ENCODE results near the gene EVA1B. TPM values are rescaled to one million over a fixed set of nuclear protein-coding genes. Genes with fewer than 3 reads are reported as not detected.

The EVA1B gene, protein sequence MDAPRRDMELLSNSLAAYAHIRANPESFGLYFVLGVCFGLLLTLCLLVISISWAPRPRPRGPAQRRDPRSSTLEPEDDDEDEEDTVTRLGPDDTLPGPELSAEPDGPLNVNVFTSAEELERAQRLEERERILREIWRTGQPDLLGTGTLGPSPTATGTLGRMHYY
- total RNA-seq (2021) (32.0 to 45.2 TPM (median 41.5 TPM) in 3 replicates), Bru-seq, nascent RNA (percentile 49 among the genes with signal in this experiment)
- long read RNA-seq, experiment 1, transcript EVA1B-202 (3 exons, 699 nt) = major isoform, 33 of 37 reads
- long read RNA-seq, experiment 1, partial matches to known transcripts = 1 of 37 reads
- long read RNA-seq, experiment 1, other reads (novel, unspliced or antisense) = 3 of 37 reads
- long read RNA-seq, experiment 2, transcript EVA1B-202 (3 exons, 699 nt) = major isoform, 68 of 89 reads
- long read RNA-seq, experiment 2, partial matches to known transcripts = 4 of 89 reads
- long read RNA-seq, experiment 2, other reads (novel, unspliced or antisense) = 17 of 89 reads
- long read RNA-seq, experiment 3 = 0 reads

DNA sequence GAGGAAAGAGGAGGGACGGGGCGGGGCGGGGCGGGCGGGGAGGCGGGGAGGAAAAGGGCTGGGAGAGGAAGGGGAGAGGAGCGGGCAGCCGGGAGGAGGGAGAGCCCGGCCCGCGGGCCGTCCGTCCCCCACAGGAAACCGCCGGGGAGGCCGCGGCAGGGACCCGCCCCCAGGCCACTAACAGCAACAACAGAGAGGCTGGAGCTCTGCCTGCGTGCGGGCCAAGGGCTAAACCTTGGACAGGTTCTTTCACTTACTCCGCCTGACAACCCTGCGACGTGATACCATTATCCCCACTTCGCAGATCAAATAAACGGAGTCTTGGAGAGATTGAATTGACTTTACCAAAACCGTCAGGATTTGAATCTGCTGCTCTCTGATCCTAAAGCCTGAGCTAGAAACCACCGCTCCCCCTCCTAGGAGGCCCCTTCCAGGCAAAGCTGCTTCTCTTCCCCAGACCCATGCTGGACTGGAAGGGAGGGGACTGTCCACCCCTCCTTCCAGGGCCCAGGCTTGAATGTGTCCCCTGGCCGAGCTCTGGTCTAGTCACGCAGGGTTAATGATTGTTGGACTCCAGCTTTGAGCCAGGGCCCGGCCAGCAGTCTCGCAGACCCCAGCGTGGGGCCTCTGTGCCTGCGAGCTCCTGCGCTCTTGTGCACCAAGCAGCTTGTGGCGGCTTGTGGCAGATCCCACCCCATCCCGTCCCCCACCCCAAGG lies at the start of gene EVA1B:
EVA1B (minus strand) TSS at position 10 of the 717 bp plus-strand sequence. CDS start 608 bp downstream, outside the sequence.
- CTCF ChIA-PET = interaction anchor here (0.5 to 4.8 kb wide), 13 partner anchors 17 to 586 kb away, joined by 3 to 32 read pairs (median 4); partner anchors contain the start of genes SH3D21 and TRAPPC3
- peaks cover 10% of the 10 kb centered on the region for H3K27me3 Mint-ChIP-seq (ENCODE audit: low read depth)
- H3K27ac Mint-ChIP-seq = peak within 1 kb of the TSS; percentile 65
- H3K4me1 Mint-ChIP-seq = peaks cover 25% of the 10 kb centered on the region
- no peaks in the 10 kb centered on the region for H3K9me3 Mint-ChIP-seq
- peak; percentile 74 for DNase-seq (ENCODE audit: low spot score)
- no peaks in the 10 kb centered on the region for H3K36me3 Mint-ChIP-seq
- ATAC-seq = peak; percentile 15
- peak within 1 kb of the TSS; percentile 76 for H3K4me3 Mint-ChIP-seq
- TF ChIP-seq, protein P1, sequence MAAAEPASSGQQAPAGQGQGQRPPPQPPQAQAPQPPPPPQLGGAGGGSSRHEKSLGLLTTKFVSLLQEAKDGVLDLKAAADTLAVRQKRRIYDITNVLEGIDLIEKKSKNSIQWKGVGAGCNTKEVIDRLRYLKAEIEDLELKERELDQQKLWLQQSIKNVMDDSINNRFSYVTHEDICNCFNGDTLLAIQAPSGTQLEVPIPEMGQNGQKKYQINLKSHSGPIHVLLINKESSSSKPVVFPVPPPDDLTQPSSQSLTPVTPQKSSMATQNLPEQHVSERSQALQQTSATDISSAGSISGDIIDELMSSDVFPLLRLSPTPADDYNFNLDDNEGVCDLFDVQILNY (CRISPR knock-in tag; IDR thresholded peaks at IDR 0.05) = peak; percentile 43; the same call in 1 of the 2 replicates
- TF ChIP-seq KAT7 (CRISPR knock-in tag; IDR thresholded peaks at IDR 0.05; ENCODE audit: borderline replicate concordance) = 0 out of 2 replicates have a peak, but pooled peaks have one; percentile 5
- peak; percentile 81 for TF ChIP-seq GTF2I (CRISPR knock-in tag; conservative IDR thresholded peaks at IDR 0.05)
- TF ChIP-seq ATF1 (CRISPR knock-in tag; IDR thresholded peaks at IDR 0.05) = no peak
- TF ChIP-seq MYBL2 (CRISPR knock-in tag; IDR thresholded peaks at IDR 0.05) = no peak
- TF ChIP-seq CREM (CRISPR knock-in tag; IDR thresholded peaks at IDR 0.05) = no peak
- TF ChIP-seq, protein P2, sequence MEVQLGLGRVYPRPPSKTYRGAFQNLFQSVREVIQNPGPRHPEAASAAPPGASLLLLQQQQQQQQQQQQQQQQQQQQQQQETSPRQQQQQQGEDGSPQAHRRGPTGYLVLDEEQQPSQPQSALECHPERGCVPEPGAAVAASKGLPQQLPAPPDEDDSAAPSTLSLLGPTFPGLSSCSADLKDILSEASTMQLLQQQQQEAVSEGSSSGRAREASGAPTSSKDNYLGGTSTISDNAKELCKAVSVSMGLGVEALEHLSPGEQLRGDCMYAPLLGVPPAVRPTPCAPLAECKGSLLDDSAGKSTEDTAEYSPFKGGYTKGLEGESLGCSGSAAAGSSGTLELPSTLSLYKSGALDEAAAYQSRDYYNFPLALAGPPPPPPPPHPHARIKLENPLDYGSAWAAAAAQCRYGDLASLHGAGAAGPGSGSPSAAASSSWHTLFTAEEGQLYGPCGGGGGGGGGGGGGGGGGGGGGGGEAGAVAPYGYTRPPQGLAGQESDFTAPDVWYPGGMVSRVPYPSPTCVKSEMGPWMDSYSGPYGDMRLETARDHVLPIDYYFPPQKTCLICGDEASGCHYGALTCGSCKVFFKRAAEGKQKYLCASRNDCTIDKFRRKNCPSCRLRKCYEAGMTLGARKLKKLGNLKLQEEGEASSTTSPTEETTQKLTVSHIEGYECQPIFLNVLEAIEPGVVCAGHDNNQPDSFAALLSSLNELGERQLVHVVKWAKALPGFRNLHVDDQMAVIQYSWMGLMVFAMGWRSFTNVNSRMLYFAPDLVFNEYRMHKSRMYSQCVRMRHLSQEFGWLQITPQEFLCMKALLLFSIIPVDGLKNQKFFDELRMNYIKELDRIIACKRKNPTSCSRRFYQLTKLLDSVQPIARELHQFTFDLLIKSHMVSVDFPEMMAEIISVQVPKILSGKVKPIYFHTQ (CRISPR knock-in tag; IDR thresholded peaks at IDR 0.05) = 0 out of 2 replicates have a peak, but pooled peaks have one; percentile 20
- TF ChIP-seq, protein P3, sequence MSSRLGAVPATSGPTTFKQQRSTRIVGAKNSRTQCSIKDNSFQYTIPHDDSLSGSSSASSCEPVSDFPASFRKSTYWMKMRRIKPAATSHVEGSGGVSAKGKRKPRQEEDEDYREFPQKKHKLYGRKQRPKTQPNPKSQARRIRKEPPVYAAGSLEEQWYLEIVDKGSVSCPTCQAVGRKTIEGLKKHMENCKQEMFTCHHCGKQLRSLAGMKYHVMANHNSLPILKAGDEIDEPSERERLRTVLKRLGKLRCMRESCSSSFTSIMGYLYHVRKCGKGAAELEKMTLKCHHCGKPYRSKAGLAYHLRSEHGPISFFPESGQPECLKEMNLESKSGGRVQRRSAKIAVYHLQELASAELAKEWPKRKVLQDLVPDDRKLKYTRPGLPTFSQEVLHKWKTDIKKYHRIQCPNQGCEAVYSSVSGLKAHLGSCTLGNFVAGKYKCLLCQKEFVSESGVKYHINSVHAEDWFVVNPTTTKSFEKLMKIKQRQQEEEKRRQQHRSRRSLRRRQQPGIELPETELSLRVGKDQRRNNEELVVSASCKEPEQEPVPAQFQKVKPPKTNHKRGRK (CRISPR knock-in tag; IDR thresholded peaks at IDR 0.05; ENCODE audit: borderline replicate concordance) = 0 out of 2 replicates have a peak, but pooled peaks have one; percentile 31
- peak; percentile 74 for TF ChIP-seq ZNF263 (CRISPR knock-in tag; IDR thresholded peaks at IDR 0.05; ENCODE audit: low read depth)
- TF ChIP-seq TCF7 (CRISPR knock-in tag; IDR thresholded peaks at IDR 0.05; ENCODE audit: low read depth) = 0 out of 2 replicates have a peak, but pooled peaks have one; percentile 38
- 0 out of 2 replicates have a peak, but pooled peaks have one; percentile 8 for TF ChIP-seq ETV6 (CRISPR knock-in tag; IDR thresholded peaks at IDR 0.05)
- TF ChIP-seq, protein P4, sequence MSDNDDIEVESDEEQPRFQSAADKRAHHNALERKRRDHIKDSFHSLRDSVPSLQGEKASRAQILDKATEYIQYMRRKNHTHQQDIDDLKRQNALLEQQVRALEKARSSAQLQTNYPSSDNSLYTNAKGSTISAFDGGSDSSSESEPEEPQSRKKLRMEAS (CRISPR knock-in tag; IDR thresholded peaks at IDR 0.05) = 0 out of 2 replicates have a peak, but pooled peaks have one; percentile 21
- TF ChIP-seq SP1 (CRISPR knock-in tag; conservative IDR thresholded peaks at IDR 0.05) = peak; percentile 39; the same call in 1 of the 2 replicates
- TF ChIP-seq, protein P5, sequence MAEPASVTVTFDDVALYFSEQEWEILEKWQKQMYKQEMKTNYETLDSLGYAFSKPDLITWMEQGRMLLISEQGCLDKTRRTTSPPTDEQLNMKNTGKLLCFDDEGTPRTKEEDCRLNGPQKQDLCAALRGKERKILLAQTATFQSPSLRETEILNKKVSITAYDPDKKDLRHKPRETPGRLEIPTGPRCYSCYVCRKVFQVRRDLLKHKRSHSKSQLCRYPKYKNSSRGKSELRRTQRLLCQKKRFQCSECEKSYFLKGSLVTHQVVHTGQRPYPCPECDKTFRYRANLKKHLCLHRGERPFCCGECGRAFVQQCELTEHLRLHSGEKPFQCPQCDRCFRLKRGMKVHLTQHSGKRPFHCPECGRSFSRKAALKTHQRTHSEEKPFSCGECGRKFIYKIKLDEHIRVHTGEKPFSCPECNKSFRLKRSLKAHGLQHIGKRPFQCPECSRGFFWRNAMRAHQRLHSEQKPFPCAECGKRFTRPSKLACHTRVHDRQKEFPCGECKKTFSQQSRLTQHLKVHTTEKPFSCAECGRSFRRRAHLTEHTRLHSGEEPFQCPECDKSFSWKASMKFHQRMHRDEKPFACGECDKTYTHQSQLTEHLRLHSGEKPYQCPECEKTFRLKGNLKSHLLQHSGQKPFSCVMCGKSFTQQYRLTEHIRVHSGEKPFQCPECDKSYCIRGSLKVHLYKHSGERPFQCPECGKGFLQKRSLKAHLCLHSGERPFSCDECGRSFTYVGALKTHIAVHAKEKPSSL (CRISPR knock-in tag; conservative IDR thresholded peaks at IDR 0.05) = no peak
- POLR2A ChIA-PET = interaction anchor here (1.3 to 7.3 kb wide), 5 partner anchors 17 to 77 kb away, joined by 3 to 77 read pairs (median 7); partner anchors contain the start of gene SH3D21

Measured in WTC11 (cell line).